HG03135 (cell line): Measurements from ENCODE around the gene ASPN.
"Not testable (repeated sequence)": the region's sequence is repeated elsewhere in the genome, so short reads cannot be mapped to it uniquely, and the experiment has no call there.

Experiments used
- ATAC-seq: cut with Tn5 transposase; IDR thresholded peaks from one replicate; pipeline ENCODE4 v1.9.1; 2021; ENCODE audit warnings: mild to moderate bottlenecking, moderate library complexity; ENCODE audit not compliant: unreplicated experiment

ASPN gene

DNA sequence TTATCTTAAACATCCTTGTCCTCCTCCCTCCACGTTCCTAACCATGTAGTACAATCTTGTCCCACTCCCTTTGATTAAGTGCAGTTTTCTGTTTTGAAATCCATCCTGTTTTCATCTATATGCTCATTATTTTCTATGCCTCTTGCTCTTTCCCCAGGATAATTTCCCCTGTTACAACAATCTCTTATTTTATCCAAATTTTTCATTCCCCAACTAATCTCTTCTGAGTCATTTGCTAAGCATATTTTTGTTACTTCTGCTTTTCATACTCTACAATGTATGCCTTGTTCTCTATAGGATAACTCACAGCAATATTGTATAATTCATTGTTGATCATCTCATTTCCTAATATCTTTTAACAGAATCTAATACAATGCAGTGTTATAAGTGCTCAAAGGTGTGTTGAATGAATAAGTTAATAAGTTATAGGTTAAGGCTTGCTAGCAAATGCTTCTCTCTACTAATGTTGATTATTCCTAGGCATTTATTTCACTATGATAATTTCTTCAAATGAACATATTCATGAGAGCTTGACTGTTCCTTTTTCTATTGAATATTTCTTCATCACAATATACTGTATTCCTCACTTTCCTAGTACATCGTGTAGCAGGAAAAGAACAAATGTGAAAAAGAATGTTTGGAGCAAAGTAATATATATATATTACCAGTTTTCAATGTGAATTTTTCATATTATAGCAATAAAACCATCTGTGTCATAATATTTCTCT, 59.5 kb downstream of the ASPN start:
- no peak for ATAC-seq

DNA sequence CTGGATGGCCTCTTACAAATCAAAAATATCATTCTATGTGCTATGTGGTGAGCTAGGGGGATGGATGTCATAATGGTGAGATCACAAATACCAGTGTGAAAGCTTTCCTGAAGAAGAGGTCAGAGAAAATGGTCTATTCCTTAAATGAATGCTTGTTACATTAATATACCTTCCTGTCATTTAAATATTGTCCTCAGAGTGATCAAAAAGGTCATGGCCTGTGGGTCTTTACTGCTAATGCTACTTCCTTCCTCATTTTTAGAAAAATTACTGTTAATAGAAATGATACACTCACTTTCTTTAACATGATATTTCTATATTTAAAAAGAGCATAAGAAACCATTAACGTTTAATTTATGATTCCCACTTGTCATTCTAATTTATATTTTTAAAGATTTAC, 67.7 kb downstream of the ASPN start:
- no peak for ATAC-seq

DNA sequence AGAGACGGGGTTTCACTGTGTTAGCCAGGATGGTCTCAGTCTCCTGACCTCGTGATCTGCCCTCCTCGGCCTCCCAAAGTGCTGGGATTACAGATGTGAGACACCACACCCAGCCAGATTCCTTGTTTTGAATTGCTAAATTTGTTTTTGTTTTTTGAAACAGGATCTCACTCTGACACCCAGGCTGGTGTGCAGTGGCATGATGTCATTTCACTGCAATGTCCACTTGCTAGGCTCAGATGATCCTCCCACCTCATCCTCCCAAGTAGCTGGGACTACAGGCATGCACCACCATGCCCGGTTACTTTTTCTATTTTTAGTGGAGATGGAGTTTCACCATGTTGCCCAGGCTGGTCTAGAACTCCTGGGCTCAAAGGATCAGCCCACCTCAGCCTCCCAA, 71.1 kb downstream of the ASPN start:
- not testable (repeated sequence) for ATAC-seq

DNA sequence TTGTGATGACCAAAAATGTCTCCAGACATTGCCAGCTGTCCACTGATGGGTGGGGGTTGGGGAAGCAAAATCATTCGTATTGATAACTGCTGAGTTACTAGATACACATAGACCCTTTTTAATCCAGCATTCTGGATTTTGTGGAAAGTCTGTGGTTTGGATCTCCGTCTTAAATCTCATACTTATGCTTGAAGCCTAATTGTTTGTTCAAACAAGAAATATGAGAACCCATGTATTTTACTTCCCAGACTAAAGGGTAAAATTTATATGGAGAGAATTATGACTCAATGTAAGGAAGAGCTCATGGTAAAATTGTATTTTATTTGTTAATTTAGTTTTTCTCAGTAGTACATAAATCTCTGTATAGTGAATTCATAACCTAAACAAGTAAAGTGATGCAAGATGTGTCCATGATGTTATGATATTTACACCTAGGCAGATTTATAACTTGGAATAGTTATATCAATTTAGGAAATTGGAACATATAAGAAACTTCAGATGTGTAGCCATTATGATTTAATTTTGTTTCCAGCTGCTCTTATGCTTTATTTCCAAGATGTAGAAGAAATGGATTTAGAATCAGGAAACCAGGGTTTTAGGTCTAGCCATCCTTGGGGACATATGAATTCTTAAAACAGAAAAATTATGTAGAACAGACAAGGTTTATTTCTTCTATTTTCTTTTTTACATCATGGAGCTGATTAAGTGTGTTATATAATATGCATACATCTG, 73.4 kb downstream of the ASPN start:
- ATAC-seq: no peak

DNA sequence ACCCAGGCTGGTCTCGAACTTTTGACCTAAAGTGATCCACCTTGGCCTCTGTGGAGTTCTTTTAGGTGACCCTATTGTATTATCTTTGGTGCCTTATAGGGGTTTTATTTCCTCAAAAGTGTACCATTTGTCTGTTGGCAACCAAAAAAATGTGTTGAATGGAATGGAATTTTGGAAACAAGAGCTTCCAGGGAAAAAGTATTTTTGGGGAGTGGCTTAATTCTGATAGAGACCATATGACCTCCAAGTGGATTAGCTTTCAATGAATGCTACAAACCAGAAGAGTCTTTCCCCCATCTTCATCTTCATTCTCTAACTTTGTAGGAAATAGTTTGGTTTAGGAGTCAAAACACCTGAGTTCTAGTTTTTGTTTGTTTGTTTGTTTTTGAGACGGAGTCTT, 74.5 kb downstream of the ASPN start:
- no peak for ATAC-seq

DNA sequence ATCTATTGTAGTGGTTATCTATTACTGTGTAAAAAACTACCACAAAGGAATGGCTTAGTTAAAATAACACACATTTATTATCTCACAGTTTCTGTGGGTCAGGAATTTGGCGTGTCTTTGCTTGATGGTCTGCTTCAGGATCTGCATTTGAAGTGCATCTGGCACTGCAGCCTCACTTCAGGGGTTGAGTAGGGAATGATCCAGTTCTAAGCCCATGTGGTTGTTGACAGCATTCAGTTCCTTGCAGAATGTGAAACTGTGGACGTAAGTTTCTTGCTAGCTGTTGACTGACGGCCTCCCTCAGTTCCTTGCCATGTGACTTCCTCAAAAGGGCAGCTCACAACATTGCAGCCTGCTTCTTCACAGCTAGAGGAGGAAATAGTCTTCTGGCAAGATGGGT, 75.8 kb downstream of the ASPN start:
- no peak for ATAC-seq
